GM18909 (cell line): ENCODE measurements around the gene ACAD10.
"Not testable (repeated sequence)": the region's sequence is repeated elsewhere in the genome, so short reads cannot be mapped to it uniquely, and the experiment has no call there.

Experiments used
- ATAC-seq: cut with Tn5 transposase; IDR thresholded peaks from one replicate; pipeline ENCODE4 v1.9.1; 2021; ENCODE audit warnings: mild to moderate bottlenecking; ENCODE audit not compliant: unreplicated experiment, poor library complexity

The ACAD10 gene

GRCh38 chr12:111686574-111687105 lies 787 bp downstream of the ACAD10 start:
- no peak for ATAC-seq

GRCh38 chr12:111687255-111687654 lies 1.4 kb downstream of the ACAD10 start:
- ATAC-seq: no peak

DNA sequence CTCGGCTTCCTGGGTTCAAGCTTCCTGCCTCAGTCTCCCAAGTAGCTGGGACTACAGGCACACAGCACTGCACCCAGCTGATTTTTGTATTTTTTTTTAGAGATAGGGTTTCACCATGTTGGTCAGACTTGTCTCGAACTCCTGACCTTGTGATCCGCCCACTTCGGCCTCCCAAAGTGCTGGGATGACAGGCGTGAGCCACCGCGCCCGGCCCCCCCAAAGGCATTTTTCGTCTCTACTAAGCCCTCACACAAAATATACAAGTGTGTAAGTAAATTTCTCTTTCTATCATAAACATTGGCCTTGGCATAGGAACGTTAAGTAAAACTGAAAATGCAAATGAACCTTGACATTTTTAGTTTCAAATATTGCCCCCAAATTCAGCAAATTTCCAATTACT lies 2.1 kb downstream of the ACAD10 start:
- no peak for ATAC-seq

DNA sequence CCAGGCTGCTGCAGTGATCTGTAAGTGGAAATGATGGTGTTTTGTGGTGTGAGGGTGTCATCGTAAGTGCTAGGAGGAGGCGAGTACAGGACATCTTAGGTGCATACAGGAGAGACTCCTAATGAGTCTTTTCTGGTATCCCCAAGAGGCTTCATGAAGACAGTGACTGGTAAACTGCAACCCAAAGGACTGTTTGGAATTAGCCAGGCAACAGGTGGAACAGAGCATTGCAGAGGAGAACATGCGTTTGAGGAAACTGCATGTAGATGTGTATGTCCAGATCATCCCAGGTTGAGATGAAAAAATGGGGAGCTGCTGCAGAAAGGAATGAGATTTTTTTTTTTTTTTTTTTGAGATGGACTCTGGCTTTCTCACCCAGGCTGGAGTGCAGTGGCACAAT lies 5.4 kb downstream of the ACAD10 start:
- no peak for ATAC-seq

- ATAC-seq: no peak
Observed at GRCh38 chr12:111692575-111693210, 6.8 kb downstream of the ACAD10 start.

- no peak for ATAC-seq
Observed at GRCh38 chr12:111693818-111694217, 8.0 kb downstream of the ACAD10 start.

DNA sequence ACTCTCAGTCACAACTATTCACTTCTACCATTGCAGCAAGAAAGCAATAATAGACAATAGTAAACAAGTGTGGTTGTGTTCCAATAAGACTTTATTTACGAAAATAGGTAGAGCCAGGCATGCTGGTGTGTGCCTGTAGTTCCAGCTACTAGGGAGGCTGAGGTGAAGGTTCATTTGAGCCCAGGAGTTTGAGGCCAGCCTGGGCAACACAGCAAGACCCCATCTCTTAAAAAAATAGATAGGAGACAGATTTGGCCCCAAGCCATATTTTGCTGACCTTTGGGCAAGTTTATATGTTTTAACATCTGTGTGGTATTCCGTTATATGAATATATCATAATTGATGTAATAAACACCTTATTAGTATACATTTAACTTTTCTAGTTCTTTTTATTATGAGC lies 14.1 kb downstream of the ACAD10 start:
- no peak for ATAC-seq

DNA sequence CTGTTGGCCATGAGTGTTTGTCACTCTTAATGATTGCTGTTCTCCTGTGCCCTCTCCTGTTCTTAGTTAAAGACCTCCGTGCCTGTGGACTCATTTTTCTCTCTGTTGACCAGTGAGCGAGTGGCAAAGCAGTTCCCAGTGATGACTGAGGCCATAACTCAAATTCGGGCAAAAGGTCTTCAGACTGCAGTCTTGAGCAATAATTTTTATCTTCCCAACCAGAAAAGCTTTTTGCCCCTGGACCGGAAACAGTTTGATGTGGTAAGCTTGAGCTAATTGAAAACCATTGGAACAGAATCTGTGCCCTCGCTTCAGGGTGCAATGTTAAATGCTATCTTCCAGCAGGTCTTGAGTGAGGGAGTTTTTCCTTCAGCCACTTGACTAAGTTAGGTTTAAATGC lies 19.8 kb downstream of the ACAD10 start:
- ATAC-seq: no peak

DNA sequence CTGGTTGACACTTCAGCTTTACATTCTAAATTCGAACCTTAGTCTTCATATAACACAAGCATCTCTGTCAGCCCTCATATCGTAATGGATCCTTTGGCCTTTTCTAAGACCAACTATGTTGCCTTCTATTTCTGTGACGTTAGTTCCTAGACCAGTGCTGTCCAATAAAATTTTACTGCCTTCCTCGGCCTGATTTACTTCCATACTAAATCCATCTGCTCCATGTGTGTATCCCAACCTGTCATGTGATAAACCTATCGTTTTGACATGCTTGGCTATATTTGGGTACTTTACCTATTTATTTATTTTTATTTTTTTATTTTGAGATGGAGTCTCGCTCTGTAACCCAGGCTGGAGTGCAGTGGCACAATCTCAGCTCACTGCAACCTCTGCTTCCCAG lies 20.3 kb downstream of the ACAD10 start:
- ATAC-seq: no peak

- no peak for ATAC-seq
Observed at GRCh38 chr12:111715279-111715678, 29.4 kb downstream of the ACAD10 start.

- ATAC-seq: not testable (repeated sequence)
Observed at GRCh38 chr12:111719316-111719715, 33.5 kb downstream of the ACAD10 start.

DNA sequence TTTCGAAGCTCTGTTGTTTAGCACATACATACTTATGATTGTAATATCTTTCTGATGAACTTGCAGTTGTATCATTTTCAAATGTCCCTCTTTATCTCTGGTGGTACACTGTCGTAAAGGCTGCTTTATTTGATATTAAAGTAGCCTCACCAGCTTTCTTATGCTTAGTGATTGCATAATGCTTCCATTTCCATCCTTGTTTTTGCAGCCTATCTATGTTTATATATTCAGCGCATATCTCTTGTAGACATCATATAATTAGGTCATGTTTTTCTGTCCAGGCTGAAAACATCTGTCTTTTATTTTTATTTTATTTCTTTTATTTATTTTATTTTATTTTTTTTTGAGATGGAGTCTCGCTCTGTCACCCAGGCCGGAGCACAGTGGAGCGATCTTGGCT lies 34.6 kb downstream of the ACAD10 start:
- no peak for ATAC-seq

GRCh38 chr12:111723646-111724360 lies 38.0 kb downstream of the ACAD10 start:
- ATAC-seq: not testable (repeated sequence)

- ATAC-seq: no peak
Observed at GRCh38 chr12:111728795-111729194, 42.9 kb downstream of the ACAD10 start.

GRCh38 chr12:111730420-111730819 lies 44.6 kb downstream of the ACAD10 start:
- ATAC-seq: no peak

DNA sequence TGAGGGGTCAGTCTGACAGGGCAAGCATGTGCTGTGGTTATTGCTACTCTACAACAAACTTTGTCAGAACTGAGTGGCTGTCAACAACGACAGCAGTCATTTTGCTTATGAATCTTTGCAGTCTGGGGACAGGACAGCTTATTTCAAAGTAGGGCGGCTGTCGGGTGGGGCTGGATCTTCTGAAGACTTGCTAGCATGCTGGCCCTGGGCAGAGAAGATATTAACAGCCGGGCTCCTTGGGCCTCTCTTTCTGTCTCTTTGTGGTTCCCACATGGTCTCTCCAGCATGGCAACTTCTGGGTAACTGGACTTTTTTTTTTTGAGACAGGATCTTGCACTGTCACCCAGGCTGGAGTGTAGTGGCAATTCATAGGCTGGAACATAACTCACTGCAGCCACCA lies 46.9 kb downstream of the ACAD10 start:
- ATAC-seq: no peak

- no peak for ATAC-seq
Observed at GRCh38 chr12:111733340-111733915, 47.6 kb downstream of the ACAD10 start.

DNA sequence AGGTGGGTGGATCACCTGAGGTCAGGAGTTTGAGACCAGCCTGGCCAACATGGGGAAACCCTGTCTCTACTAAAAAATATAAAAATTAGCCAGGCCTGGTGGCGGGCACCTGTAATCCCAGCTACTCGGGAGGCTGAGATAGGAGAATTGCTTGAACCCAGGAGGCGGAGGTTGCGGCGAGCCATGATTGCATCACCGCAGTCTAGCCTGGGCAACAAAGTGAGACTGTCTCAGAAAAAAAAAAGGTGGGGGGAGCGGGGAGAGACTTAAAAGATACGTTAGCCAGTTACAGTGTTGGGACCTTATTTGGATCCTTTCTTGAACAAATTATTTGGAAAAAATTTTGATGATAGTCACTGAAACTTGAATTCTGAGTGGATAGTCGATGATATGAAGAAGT lies 53.7 kb downstream of the ACAD10 start:
- ATAC-seq: not testable (repeated sequence)

- no peak for ATAC-seq
Observed at GRCh38 chr12:111741235-111741812, 55.5 kb downstream of the ACAD10 start.

- ATAC-seq: no peak
Observed at GRCh38 chr12:111745211-111745610, 59.4 kb downstream of the ACAD10 start.

GRCh38 chr12:111747333-111747732 lies 61.5 kb downstream of the ACAD10 start:
- ATAC-seq: no peak
